CD4-positive, CD25-positive, alpha-beta regulatory T cell (primary cell): ENCODE data around the gene PRKAG2. TPM values are rescaled to one million over a fixed set of nuclear protein-coding genes. Genes with fewer than 3 reads are reported as not detected.

Source experiments
- ATAC-seq, 2 donors: fragments of 150-1000 bp; cut with Tn5 transposase; one replicate each; pipeline ENCODE4 v1.10.0; 2021; ENCODE audit warnings: low read depth in 2 of 2, moderate number of reproducible peaks in 2 of 2, moderate library complexity in 1 of 2
- DNase-seq, 3 donors: peaks; one replicate each; pipeline versions ENCODE4 v3.0.0 to v3.0.0-alpha.2; 2012 to 2022; ENCODE audit warnings: mixed read lengths in 1 of 3
- H3K27ac ChIP-seq: one replicate; pipeline ENCODE4 v1.7.0; 2013; ENCODE audit warnings: mild to moderate bottlenecking, low read length; ENCODE audit not compliant: insufficient read depth, poor library complexity, severe bottlenecking
- H3K27me3 ChIP-seq: one replicate; pipeline ENCODE4 v1.7.0; 2013; ENCODE audit warnings: low read length; ENCODE audit not compliant: control insufficient read depth, insufficient read depth
- H3K36me3 ChIP-seq: one replicate; pipeline ENCODE4 v1.7.0; 2013; ENCODE audit warnings: mild to moderate bottlenecking, low read length, moderate library complexity; ENCODE audit not compliant: control insufficient read depth, insufficient read depth
- H3K4me1 ChIP-seq: 2 replicates; pipeline ENCODE4 v1.7.0; 2013; ENCODE audit warnings: mild to moderate bottlenecking, low read length; ENCODE audit not compliant: insufficient read depth, control insufficient read depth, poor library complexity, severe bottlenecking
- H3K4me3 ChIP-seq: one replicate; pipeline ENCODE4 v1.7.0; 2013; ENCODE audit warnings: low read depth, mild to moderate bottlenecking, low read length, moderate library complexity
- H3K9me3 ChIP-seq, 2 experiments: 1 replicate in 1 of 2; 2 replicates in 1 of 2; pipeline ENCODE4 v1.7.0; 2013; ENCODE audit warnings: low read length in 2 of 2, mild to moderate bottlenecking in 1 of 2, moderate library complexity in 1 of 2; ENCODE audit not compliant: control insufficient read depth in 2 of 2
- H3K27ac Mint-ChIP-seq, 3 donors: one replicate each; pipeline ENCODE4 v1.8.0; 2020 to 2022; ENCODE audit warnings: mild to moderate bottlenecking in 3 of 3, mixed read lengths in 3 of 3, moderate library complexity in 2 of 3
- H3K27me3 Mint-ChIP-seq: one replicate; pipeline ENCODE4 v1.8.0; 2022; ENCODE audit warnings: mild to moderate bottlenecking, mixed read lengths
- H3K36me3 Mint-ChIP-seq: one replicate; pipeline ENCODE4 v1.8.0; 2020; ENCODE audit warnings: mixed read lengths
- H3K4me1 Mint-ChIP-seq, 4 donors: one replicate each; pipeline ENCODE4 v1.8.0; 2020 to 2022; ENCODE audit warnings: mixed read lengths in 4 of 4, mild to moderate bottlenecking in 1 of 4
- H3K4me3 Mint-ChIP-seq, 4 donors: one replicate each; pipeline ENCODE4 v1.8.0; 2020 to 2022; ENCODE audit warnings: mild to moderate bottlenecking in 4 of 4, mixed read lengths in 4 of 4, moderate library complexity in 3 of 4
- H3K9me3 Mint-ChIP-seq, 7 donors: one replicate each; pipeline ENCODE4 v1.8.0; 2020 to 2022; ENCODE audit warnings: mixed read lengths in 7 of 7, mild to moderate bottlenecking in 3 of 7, moderate library complexity in 2 of 7
- polyA plus RNA-seq, 4 donors: library from polyadenylated mRNA; unstranded; fragments of 300-500 nt; fragmentation: Illumina TruSeq; gene quantifications; one replicate each; pipeline ENCODE4 v1.2.3, GENCODE V29; 2021
- total RNA-seq: library from RNA; stranded (reverse); gene quantifications from one replicate; pipeline ENCODE4 v1.2.3, GENCODE V29; 2022

The PRKAG2 gene
- total and polyA plus RNA-seq, 5 donors from 2014 or later: 19.9 to 43.0 (median 26.1) TPM

DNA sequence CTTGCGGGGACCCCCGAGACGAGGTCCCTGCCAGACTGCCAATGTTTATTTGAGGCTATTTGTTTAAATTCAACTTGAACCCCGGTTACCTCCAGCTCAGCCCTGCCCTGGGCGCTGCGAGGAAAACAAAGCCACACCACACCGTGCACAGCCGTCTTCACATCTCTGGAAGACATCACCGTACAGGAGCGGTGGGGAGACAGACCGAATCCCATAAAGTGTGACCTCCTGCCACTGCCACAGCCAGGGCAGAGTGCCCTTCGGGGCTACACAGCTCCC, 40.0 kb downstream of the PRKAG2 start:
- DNase-seq (no peak), ATAC-seq (no peak)
- Mint-ChIP-seq H3K27ac (no peak overlapping the region), H3K27me3 (no peaks in the 10 kb centered on the region), H3K4me1 (peaks cover 11 to 46% (median 14%) of the 10 kb centered on the region in 4 donors), H3K9me3 (peaks cover 0 to 2% (median 0%) of the 10 kb centered on the region in 7 donors), H3K4me3 (peak overlapping the region in 1 of 4 donors; percentile 2), H3K36me3 (peaks cover 6% of the 10 kb centered on the region)
- Histone ChIP-seq H3K4me3 (no peak overlapping the region), H3K27ac (no peak overlapping the region), H3K36me3 (no peaks in the 10 kb centered on the region), H3K9me3 (no peaks in the 10 kb centered on the region), H3K27me3 (no peaks in the 10 kb centered on the region), H3K4me1 (peaks cover 28% of the 10 kb centered on the region)

DNA sequence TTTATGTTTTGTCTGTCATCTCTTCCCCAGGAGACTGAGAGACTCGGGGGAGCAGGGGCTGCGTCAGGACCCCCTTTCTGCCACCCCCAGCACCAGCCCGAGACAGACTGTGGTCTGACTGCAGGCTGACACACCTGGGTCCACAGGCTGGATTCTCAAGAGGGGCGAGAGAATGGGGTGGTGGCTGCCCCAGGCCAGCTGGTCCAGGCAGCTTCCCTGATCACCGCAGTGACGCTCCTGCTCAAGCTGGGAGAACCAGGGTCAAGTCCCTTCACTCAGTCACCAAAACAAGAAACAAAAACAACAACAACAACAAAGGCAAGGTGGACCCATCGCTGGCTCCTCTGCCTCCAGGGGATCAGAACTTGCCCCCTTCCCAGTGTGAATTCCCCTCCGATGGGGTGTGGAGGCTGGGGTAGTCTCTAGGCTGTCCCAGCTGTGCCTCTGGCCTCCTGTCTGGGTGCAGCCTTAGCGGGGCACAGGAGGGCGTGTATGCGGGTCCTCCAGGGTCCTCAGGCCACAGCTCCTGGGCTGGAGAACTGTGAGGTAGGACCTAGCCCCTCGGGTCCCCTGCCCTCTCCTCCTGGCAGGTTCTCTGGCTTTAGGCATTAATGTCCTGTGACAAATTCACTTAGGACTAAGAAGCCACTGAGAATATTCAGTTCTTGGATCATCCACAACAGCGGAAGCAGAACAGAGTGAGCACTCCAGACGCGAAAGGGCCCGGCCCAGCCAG, 40.6 kb downstream of the PRKAG2 start:
- no peak for ATAC-seq
- H3K27ac Mint-ChIP-seq: no peak overlapping the region
- no peak overlapping the region for H3K4me3 ChIP-seq
- no peaks in the 10 kb centered on the region for H3K27me3 Mint-ChIP-seq
- H3K36me3 ChIP-seq: no peaks in the 10 kb centered on the region
- H3K9me3 ChIP-seq: no peaks in the 10 kb centered on the region
- no peak overlapping the region for H3K4me3 Mint-ChIP-seq
- no peaks in the 10 kb centered on the region for H3K27me3 ChIP-seq
- no peak overlapping the region for H3K27ac ChIP-seq
- H3K9me3 Mint-ChIP-seq: peaks cover 0 to 2% (median 0%) of the 10 kb centered on the region in 7 donors
- H3K4me1 Mint-ChIP-seq: peaks cover 11 to 46% (median 14%) of the 10 kb centered on the region in 4 donors
- peaks cover 6% of the 10 kb centered on the region for H3K36me3 Mint-ChIP-seq
- peaks cover 28% of the 10 kb centered on the region for H3K4me1 ChIP-seq
- DNase-seq: no peak

DNA sequence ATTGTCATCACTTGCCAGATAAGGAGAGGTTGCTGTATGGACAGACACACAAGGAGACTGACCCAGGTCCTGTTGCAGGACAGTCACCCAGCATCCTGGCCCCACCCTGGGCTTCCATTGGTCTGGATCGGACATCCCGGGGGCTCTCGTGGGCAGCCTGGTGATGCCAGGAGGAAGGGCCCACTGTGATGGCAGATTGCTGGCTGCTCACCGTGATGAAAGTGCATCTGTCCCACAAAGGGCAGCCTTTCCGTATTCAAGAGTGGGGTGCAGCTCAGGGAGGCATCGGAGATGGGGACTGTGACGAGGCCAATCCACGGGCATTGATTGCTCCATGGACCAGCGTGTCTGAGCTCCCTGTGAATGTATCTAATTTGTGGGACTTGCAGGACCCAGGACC, 41.3 kb downstream of the PRKAG2 start:
- Histone ChIP-seq H3K27me3 (no peaks in the 10 kb centered on the region), H3K4me1 (peaks cover 28% of the 10 kb centered on the region), H3K27ac (no peak overlapping the region), H3K9me3 (no peaks in the 10 kb centered on the region), H3K4me3 (no peak overlapping the region), H3K36me3 (no peaks in the 10 kb centered on the region)
- Mint-ChIP-seq H3K27me3 (no peaks in the 10 kb centered on the region), H3K4me3 (no peak overlapping the region), H3K36me3 (peaks cover 6% of the 10 kb centered on the region), H3K4me1 (peaks cover 11 to 46% (median 14%) of the 10 kb centered on the region in 4 donors), H3K27ac (peak overlapping the region in 1 of 3 donors; percentile 32), H3K9me3 (peaks cover 0 to 2% (median 0%) of the 10 kb centered on the region in 7 donors)
- ATAC-seq (no peak), DNase-seq (no peak)

DNA sequence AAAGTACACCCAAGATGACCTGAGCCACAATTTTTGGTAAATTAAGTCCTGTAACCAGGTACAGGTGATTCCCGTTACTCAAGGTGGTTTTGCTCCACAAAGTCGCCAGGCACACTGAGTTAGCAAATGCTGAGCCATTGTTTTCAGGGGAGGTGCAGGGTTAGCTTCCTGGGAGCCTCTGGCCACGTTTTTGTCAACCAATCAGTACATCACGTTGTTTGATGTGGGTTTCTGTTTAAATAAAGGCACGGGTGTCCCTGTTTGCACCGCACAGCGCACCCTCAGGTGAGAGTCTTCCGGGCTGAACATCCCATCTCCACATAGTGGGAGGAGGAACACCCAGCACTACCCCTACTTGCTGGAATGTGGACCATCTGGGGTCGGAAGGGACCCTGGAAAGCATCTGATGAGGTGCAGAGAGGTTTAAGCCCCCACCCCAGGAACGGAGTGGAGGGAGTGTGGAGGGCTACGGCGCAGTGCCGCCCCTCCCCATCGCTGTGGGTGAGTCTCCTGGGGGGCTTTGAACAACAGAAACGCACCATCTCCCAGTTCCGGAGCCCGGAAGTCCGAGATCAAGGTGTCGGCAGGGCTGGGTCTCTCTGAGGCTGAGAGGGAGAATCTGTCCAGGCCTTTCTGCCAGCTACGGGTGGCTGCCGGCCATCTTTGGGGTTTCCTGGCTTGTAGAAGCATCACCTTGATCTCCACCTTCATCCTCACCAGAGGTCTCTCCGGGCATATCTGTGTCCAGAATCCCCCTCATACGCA, 42.5 kb downstream of the PRKAG2 start:
- no peak overlapping the region for H3K27ac ChIP-seq
- no peaks in the 10 kb centered on the region for H3K9me3 ChIP-seq
- peaks cover 0 to 2% (median 0%) of the 10 kb centered on the region in 7 donors for H3K9me3 Mint-ChIP-seq
- peaks cover 8 to 36% (median 11%) of the 10 kb centered on the region in 4 donors for H3K4me1 Mint-ChIP-seq
- H3K4me3 Mint-ChIP-seq: no peak overlapping the region
- H3K36me3 ChIP-seq: no peaks in the 10 kb centered on the region
- H3K4me1 ChIP-seq: peaks cover 19% of the 10 kb centered on the region
- H3K36me3 Mint-ChIP-seq: peaks cover 7% of the 10 kb centered on the region
- no peaks in the 10 kb centered on the region for H3K27me3 Mint-ChIP-seq
- no peak for ATAC-seq
- peak in 1 of 3 donors; percentile 34 for DNase-seq
- no peaks in the 10 kb centered on the region for H3K27me3 ChIP-seq
- peak overlapping the region in 1 of 3 donors; percentile 68 for H3K27ac Mint-ChIP-seq
- no peak overlapping the region for H3K4me3 ChIP-seq

DNA sequence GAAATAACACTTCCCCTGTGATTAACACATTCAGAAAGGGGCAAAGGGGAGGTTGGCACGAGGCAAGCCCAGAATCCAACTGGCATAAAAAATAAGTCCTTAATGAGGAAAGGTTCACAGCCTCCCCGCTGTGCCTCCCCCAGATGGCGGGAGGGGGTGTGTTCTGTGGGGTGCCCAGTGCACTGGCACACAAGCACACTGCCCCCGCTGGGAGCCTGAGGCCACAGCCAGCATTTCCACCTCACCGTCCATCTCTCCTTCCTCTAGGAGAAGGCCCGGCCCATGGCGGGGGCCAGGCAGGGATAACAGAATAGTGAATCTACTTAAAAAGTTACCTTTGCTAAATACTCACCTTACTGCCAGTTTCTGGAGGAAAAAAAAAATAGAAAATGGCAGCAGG, 43.2 kb downstream of the PRKAG2 start:
- H3K27me3 ChIP-seq: no peaks in the 10 kb centered on the region
- Mint-ChIP-seq H3K4me1 (peaks cover under 1 to 34% (median 12%) of the 10 kb centered on the region in 4 donors), H3K27ac (peak overlapping the region in 1 of 3 donors; percentile 68), H3K27me3 (no peaks in the 10 kb centered on the region), H3K36me3 (peaks cover 14% of the 10 kb centered on the region), H3K4me3 (no peak overlapping the region), H3K9me3 (peaks cover 0 to 2% (median 0%) of the 10 kb centered on the region in 7 donors)
- H3K4me1 ChIP-seq: peaks cover 11% of the 10 kb centered on the region
- ATAC-seq (no peak), DNase-seq (no peak)
- no peak overlapping the region for H3K4me3 ChIP-seq
- no peaks in the 10 kb centered on the region for H3K9me3 ChIP-seq
- no peaks in the 10 kb centered on the region for H3K36me3 ChIP-seq
- no peak overlapping the region for H3K27ac ChIP-seq

DNA sequence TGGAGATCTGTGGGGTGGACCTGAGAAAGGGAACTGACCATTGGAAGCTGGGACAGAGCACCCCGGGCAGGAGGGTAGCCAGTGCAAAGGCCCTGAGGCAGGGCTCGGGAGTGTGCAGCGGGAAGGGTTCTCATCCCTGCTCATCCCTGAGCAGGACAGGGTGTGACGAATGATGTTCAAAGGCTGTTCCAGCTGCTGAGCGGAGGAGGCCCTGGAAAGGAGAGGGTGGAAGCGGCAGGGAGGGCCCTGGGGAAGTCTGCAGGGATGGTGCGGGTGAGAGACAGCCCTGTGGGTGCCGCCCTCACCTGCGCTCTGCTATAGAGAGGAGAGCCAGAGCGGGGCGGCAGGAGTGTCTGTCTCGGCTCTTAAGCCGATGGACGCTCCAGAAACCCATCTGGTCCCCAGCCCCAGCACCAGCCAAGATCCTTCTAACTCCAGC, 43.7 kb downstream of the PRKAG2 start:
- Histone ChIP-seq H3K36me3 (no peaks in the 10 kb centered on the region), H3K27me3 (no peaks in the 10 kb centered on the region), H3K9me3 (no peaks in the 10 kb centered on the region), H3K27ac (no peak overlapping the region), H3K4me1 (peaks cover 7% of the 10 kb centered on the region), H3K4me3 (no peak overlapping the region)
- peak overlapping the region in 1 of 3 donors; percentile 68 for H3K27ac Mint-ChIP-seq
- peaks cover 2 to 34% (median 11%) of the 10 kb centered on the region in 4 donors for H3K4me1 Mint-ChIP-seq
- H3K9me3 Mint-ChIP-seq: peaks cover 0 to 2% (median 0%) of the 10 kb centered on the region in 7 donors
- peaks cover 16% of the 10 kb centered on the region for H3K36me3 Mint-ChIP-seq
- no peak overlapping the region for H3K4me3 Mint-ChIP-seq
- DNase-seq (no peak), ATAC-seq (no peak)
- no peaks in the 10 kb centered on the region for H3K27me3 Mint-ChIP-seq

DNA sequence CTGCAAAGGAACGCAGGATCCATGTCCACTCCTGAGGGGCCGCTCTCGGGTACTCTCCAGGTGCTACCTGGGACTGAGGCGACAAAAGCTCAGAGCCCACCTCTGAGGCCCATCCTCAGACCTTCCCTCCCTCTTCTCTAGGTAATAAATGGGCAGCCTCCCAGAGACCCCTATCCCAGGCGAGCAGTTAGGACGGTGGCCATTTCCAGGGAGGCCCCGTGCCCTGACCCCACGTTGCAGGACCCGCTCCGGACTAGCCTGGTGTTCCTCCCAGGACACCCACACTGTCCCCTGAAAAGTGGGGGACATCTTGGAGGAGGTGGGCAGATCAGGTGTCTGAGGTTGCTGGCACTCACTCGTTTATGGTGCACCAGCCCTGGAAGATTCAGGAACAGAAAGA, 44.3 kb downstream of the PRKAG2 start:
- peaks cover 5% of the 10 kb centered on the region for H3K4me1 ChIP-seq
- Mint-ChIP-seq H3K27ac (peak overlapping the region in 1 of 3 donors; percentile 68), H3K4me1 (peaks cover 5 to 31% (median 11%) of the 10 kb centered on the region in 4 donors), H3K36me3 (peaks cover 22% of the 10 kb centered on the region), H3K4me3 (no peak overlapping the region), H3K9me3 (peaks cover 0 to 2% (median 0%) of the 10 kb centered on the region in 7 donors), H3K27me3 (no peaks in the 10 kb centered on the region)
- H3K9me3 ChIP-seq: no peaks in the 10 kb centered on the region
- no peak overlapping the region for H3K4me3 ChIP-seq
- ATAC-seq: no peak
- H3K27ac ChIP-seq: no peak overlapping the region
- no peaks in the 10 kb centered on the region for H3K27me3 ChIP-seq
- no peak for DNase-seq
- H3K36me3 ChIP-seq: no peaks in the 10 kb centered on the region
